Measurements from ENCODE around the gene CCDC102A. TPM values are rescaled to one million over a fixed set of nuclear protein-coding genes. Genes with fewer than 3 reads are reported as not detected.

CCDC102A gene
- total and polyA plus RNA-seq, 10 of the 15 experiments (the other 5 are each of a cell fraction or from before 2014, with no cell fraction given) = 0.03 to 5.9 (median 2.4) TPM

DNA sequence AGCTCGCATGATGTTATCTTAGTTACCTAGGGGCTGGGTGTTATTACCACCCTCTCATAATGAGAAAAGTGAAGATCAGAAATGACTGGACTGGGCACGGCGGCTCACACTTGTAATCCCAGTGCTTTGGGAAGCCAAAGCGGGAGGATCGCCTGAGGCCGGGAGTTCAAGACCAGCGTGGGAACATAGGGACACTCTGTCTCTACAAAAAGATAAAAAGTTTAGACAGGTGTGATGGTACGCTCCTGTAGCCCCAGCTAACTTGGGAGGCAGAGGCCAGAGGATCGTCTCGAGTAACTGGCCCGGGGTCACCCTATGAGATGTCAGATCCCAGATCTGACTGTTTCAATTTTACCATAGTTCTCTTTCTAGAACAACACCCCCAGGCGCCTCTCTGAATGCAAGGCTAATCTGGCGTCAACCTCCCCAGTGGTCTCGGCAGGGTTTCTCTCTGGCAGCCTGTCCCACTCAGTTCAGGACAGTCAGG is 1.9 kb upstream of the CCDC102A start:
- intact Hi-C loops (cut with micrococcal nuclease; ENCODE audit: unreplicated experiment) (loop anchor here (5.0 kb wide), 2 partner anchors 236 to 351 kb away; partner anchors contain the start of genes PSME3IP1 and RSPRY1), in situ Hi-C loops (cut with MboI) (no loop called here)
- H3K27me3 ChIP-seq (replicated peaks in 1 of 2; ENCODE audit: control insufficient read depth in 2 of 2, insufficient read depth in 2 of 2, low read length in 1 of 2) = no peaks in the 10 kb centered on the region
- peaks cover 19% of the 10 kb centered on the region for H3K79me2 ChIP-seq (ENCODE audit: control insufficient read depth, insufficient read depth, low read length)
- ChIA-PET SMC1A (ENCODE audit: uncharacterized antibody, unreplicated experiment) (interaction anchor here (0.8 to 3.0 kb wide), 10 partner anchors 12 to 197 kb away, joined by 3 to 17 read pairs (median 3); partner anchors contain the start of genes DOK4 and KATNB1), POLR2A (interaction anchor here (1.0 to 1.5 kb wide), 2 partner anchors 53 to 62 kb away, joined by 4 to 5 read pairs; no protein-coding TSS in a partner anchor), RAD21 (ENCODE audit: unreplicated experiment) (interaction anchor here (0.7 to 3.0 kb wide), 12 partner anchors 8 to 240 kb away, joined by 3 to 19 read pairs (median 5); partner anchors contain the start of genes CIAPIN1, COQ9 and DOK4), CTCF (interaction anchor here (0.6 to 3.3 kb wide), 13 partner anchors 8 to 190 kb away, joined by 3 to 18 read pairs (median 5); partner anchors contain the start of genes DOK4 and POLR2C)
- H2AFZ ChIP-seq (ENCODE audit: control insufficient read depth, low read depth, low read length) = no peak overlapping the region
- H3K4me3 ChIP-seq = peak overlapping the region; percentile 87; the same call in 1 of the 2 replicates
- DNase-seq (ENCODE audit: low read depth, low spot score) = no peak
- peak; percentile 32 for ATAC-seq
- H3K4me1 ChIP-seq (ENCODE audit: control insufficient read depth, insufficient read depth, low read length) = peaks cover 72% of the 10 kb centered on the region
- peak overlapping the region; percentile 65 for H3K9ac ChIP-seq (ENCODE audit: control insufficient read depth, insufficient read depth, low read length)
- H4K20me1 ChIP-seq (ENCODE audit: control insufficient read depth, insufficient read depth) = no peaks in the 10 kb centered on the region
- H3K27ac ChIP-seq (ENCODE audit: control insufficient read depth, insufficient read depth) = peak overlapping the region; percentile 85
- under 1% methylated on average over 14 of the region's 14 CpGs for WGBS (ENCODE audit: insufficient coverage, insufficient replicate concordance, low lambda C conversion rate, missing lambda C conversion rate)
- H3K4me2 ChIP-seq (ENCODE audit: control insufficient read depth, insufficient read depth) = peak overlapping the region; percentile 84
- no peaks in the 10 kb centered on the region for H3K9me3 ChIP-seq (replicated peaks; ENCODE audit: control insufficient read depth, insufficient read depth, low read length)
- BruUV-seq (replicated peaks) = no TSS peak
- no peak for FAIRE-seq
- no peaks in the 10 kb centered on the region for H3K36me3 ChIP-seq (ENCODE audit: control insufficient read depth in 2 of 2, insufficient read depth in 2 of 2, low read length in 1 of 2)
- peak; percentile 12; the same call in 1 of the 2 replicates for TF ChIP-seq CHD2 (IDR thresholded peaks at IDR 0.05; ENCODE audit: borderline replicate concordance, low read depth, low read length)
- TF ChIP-seq MEF2B (IDR thresholded peaks at IDR 0.05; ENCODE audit: partially characterized antibody, poor library complexity, severe bottlenecking) = peak; percentile 2
- TF ChIP-seq ATF7 (IDR thresholded peaks at IDR 0.05; ENCODE audit: low read depth) = no peak; the same call in 1 of the 2 replicates
- peak; percentile 96 for TF ChIP-seq EED (IDR thresholded peaks at IDR 0.05; ENCODE audit: low read depth)
- TF ChIP-seq DPF2 (IDR thresholded peaks at IDR 0.05) = peak; percentile 78
- TF ChIP-seq NR2C1 (IDR thresholded peaks at IDR 0.05) = no peak
- peak in 1 of 2 experiments; percentile 70; a peak in 1 of 4 replicates for TF ChIP-seq SRF (IDR thresholded peaks at IDR 0.05; ENCODE audit: low read depth in 2 of 2, low read length in 2 of 2)
- peak; percentile 70; the same call in 1 of the 2 replicates for TF ChIP-seq MTA2 (IDR thresholded peaks at IDR 0.05; ENCODE audit: low read depth)
- 0 out of 3 replicates have a peak, but pooled peaks have one; percentile 12 for TF ChIP-seq POU2F2 (IDR thresholded peaks at IDR 0.05; ENCODE audit: borderline replicate concordance, low read depth, low read length)
- 0 out of 2 replicates have a peak, but pooled peaks have one; percentile 21 for TF ChIP-seq MEF2A (IDR thresholded peaks at IDR 0.05; ENCODE audit: insufficient read depth, low read depth, low read length)
- TF ChIP-seq, protein P1, sequence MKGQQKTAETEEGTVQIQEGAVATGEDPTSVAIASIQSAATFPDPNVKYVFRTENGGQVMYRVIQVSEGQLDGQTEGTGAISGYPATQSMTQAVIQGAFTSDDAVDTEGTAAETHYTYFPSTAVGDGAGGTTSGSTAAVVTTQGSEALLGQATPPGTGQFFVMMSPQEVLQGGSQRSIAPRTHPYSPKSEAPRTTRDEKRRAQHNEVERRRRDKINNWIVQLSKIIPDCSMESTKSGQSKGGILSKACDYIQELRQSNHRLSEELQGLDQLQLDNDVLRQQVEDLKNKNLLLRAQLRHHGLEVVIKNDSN (IDR thresholded peaks at IDR 0.05; ENCODE audit: borderline replicate concordance, extremely low read length, insufficient read depth, low read depth, low read length) = no peak
- TF ChIP-seq SMAD1 (IDR thresholded peaks at IDR 0.05; ENCODE audit: low read depth, partially characterized antibody) = no peak
- TF ChIP-seq HDAC2 (IDR thresholded peaks at IDR 0.05) = no peak
- TF ChIP-seq ETV6 (conservative IDR thresholded peaks at IDR 0.05 in 1 of 2, IDR thresholded peaks at IDR 0.05 in 1 of 2; ENCODE audit: borderline replicate concordance in 1 of 2, low read depth in 1 of 2) = peak in 1 of 2 experiments; percentile 30; a peak in 2 of 4 replicates
- TF ChIP-seq BHLHE40 (IDR thresholded peaks at IDR 0.05; ENCODE audit: borderline replicate concordance in 1 of 2, low read depth in 2 of 2, low read length in 1 of 2) = peak in 1 of 2 experiments; percentile 15; a peak in 2 of 4 replicates
- TF ChIP-seq HDAC6 (IDR thresholded peaks at IDR 0.05; ENCODE audit: unreplicated experiment) = no peak
- TF ChIP-seq, protein P2, sequence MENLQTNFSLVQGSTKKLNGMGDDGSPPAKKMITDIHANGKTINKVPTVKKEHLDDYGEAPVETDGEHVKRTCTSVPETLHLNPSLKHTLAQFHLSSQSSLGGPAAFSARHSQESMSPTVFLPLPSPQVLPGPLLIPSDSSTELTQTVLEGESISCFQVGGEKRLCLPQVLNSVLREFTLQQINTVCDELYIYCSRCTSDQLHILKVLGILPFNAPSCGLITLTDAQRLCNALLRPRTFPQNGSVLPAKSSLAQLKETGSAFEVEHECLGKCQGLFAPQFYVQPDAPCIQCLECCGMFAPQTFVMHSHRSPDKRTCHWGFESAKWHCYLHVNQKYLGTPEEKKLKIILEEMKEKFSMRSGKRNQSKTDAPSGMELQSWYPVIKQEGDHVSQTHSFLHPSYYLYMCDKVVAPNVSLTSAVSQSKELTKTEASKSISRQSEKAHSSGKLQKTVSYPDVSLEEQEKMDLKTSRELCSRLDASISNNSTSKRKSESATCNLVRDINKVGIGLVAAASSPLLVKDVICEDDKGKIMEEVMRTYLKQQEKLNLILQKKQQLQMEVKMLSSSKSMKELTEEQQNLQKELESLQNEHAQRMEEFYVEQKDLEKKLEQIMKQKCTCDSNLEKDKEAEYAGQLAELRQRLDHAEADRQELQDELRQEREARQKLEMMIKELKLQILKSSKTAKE (IDR thresholded peaks at IDR 0.05; ENCODE audit: low read depth, poor library complexity, severe bottlenecking) = peak; percentile 23
- peak; percentile 63 for TF ChIP-seq CREM (IDR thresholded peaks at IDR 0.05; ENCODE audit: low read depth)
- TF ChIP-seq JUND (IDR thresholded peaks at IDR 0.05; ENCODE audit: low read depth, low read length) = peak; percentile 79; the same call in 1 of the 2 replicates
- no peak; the same call in 1 of the 2 replicates for TF ChIP-seq CBFB (IDR thresholded peaks at IDR 0.05; ENCODE audit: low read depth)
- peak; percentile 93 for TF ChIP-seq JUNB (IDR thresholded peaks at IDR 0.05)

Data from GM12878 (cell line).